Activated naive CD4-positive, alpha-beta T cell treated with anti-CD3 and anti-CD28 coated beads, Interleukin-2, amount 10 ng/mL, durations not matched to agents 7 days and 5 days (primary cell): ENCODE measurements around the gene TEX2.

Experiments
- CTCF ChIA-PET: fragments of 350-600 bp; sonication (Branson Sonifier 250); formaldehyde crosslinking; loops from one replicate; lab custom pipeline; 2021; ENCODE audit warnings: antibody characterized with exemption; lab: Charles Lee
- DNase-seq: peaks from one replicate; pipeline ENCODE4 v3.0.0-alpha.2; 2020
- H3K27ac Mint-ChIP-seq: one replicate; pipeline ENCODE4 v1.8.0; 2021; ENCODE audit warnings: mild to moderate bottlenecking, moderate library complexity, mixed read lengths
- H3K27me3 Mint-ChIP-seq: one replicate; pipeline ENCODE4 v1.8.0; 2021; ENCODE audit warnings: mild to moderate bottlenecking, mixed read lengths
- H3K36me3 Mint-ChIP-seq: one replicate; pipeline ENCODE4 v1.8.0; 2021; ENCODE audit warnings: mixed read lengths
- H3K4me1 Mint-ChIP-seq: one replicate; pipeline ENCODE4 v1.8.0; 2021; ENCODE audit warnings: mixed read lengths
- H3K4me3 Mint-ChIP-seq: one replicate; pipeline ENCODE4 v1.8.0; 2021; ENCODE audit warnings: mild to moderate bottlenecking, moderate library complexity, mixed read lengths
- H3K9me3 Mint-ChIP-seq: one replicate; pipeline ENCODE4 v1.8.0; 2021; ENCODE audit warnings: mixed read lengths

The TEX2 gene

GRCh38 chr17:64263000-64263766 is at the start of gene TEX2:
Gene TEX2, minus strand, starts transcription at chr17:64263260. Its CDS starts 49,043 bp downstream, at chr17:64214217.
- H3K9me3 Mint-ChIP-seq: no peaks in the 10 kb centered on the region
- peaks cover 32% of the 10 kb centered on the region for H3K4me1 Mint-ChIP-seq

GRCh38 chr17:64309710-64310109 is 46.6 kb upstream of the TEX2 start:
- Mint-ChIP-seq H3K27ac (no peak overlapping the region), H3K4me1 (no peaks in the 10 kb centered on the region), H3K27me3 (peaks cover 11% of the 10 kb centered on the region), H3K4me3 (no peak overlapping the region), H3K36me3 (no peaks in the 10 kb centered on the region), H3K9me3 (no peaks in the 10 kb centered on the region)
- no peak for DNase-seq
- CTCF ChIA-PET: interaction anchor here (1.3 to 3.7 kb wide), 4 partner anchors 12 to 339 kb away, joined by 3 to 36 read pairs (median 6); no protein-coding TSS in a partner anchor

More at GRCh38 chr17:64263000-64263766, at the start of gene TEX2:
- CTCF ChIA-PET: interaction anchor here (1.3 to 1.5 kb wide), 3 partner anchors 27 to 114 kb away, joined by 3 to 6 read pairs (median 3); no protein-coding TSS in a partner anchor
- peak within 1 kb of the TSS; percentile 93 for H3K27ac Mint-ChIP-seq
- DNase-seq: peak; percentile 92
- peaks cover 31% of the 10 kb centered on the region for H3K27me3 Mint-ChIP-seq
- H3K4me3 Mint-ChIP-seq: peak within 1 kb of the TSS; percentile 90
- H3K36me3 Mint-ChIP-seq: peaks cover 3% of the 10 kb centered on the region

- H3K4me1 Mint-ChIP-seq: no peaks in the 10 kb centered on the region
- CTCF ChIA-PET: interaction anchor here (0.7 to 3.7 kb wide), 7 partner anchors 12 to 340 kb away, joined by 3 to 36 read pairs (median 5); no protein-coding TSS in a partner anchor
- no peak overlapping the region for H3K27ac Mint-ChIP-seq
- H3K9me3 Mint-ChIP-seq: no peaks in the 10 kb centered on the region
- H3K27me3 Mint-ChIP-seq: peaks cover 11% of the 10 kb centered on the region
- H3K36me3 Mint-ChIP-seq: no peaks in the 10 kb centered on the region
- DNase-seq: no peak
- no peak overlapping the region for H3K4me3 Mint-ChIP-seq
These were observed 46.0 kb upstream of the TEX2 start for GRCh38 chr17:64309021-64309420.

- CTCF ChIA-PET: interaction anchor here (1.0 to 3.0 kb wide), 4 partner anchors 9 to 112 kb away, joined by 3 to 44 read pairs (median 5); no protein-coding TSS in a partner anchor
- peak; percentile 78 for DNase-seq
These were observed 43.9 kb upstream of the TEX2 start for GRCh38 chr17:64306850-64307463.

GRCh38 chr17:64304551-64304950 is 41.5 kb upstream of the TEX2 start:
- H3K4me1 Mint-ChIP-seq: no peaks in the 10 kb centered on the region
- no peaks in the 10 kb centered on the region for H3K36me3 Mint-ChIP-seq
- no peak overlapping the region for H3K4me3 Mint-ChIP-seq
- H3K9me3 Mint-ChIP-seq: no peaks in the 10 kb centered on the region
- DNase-seq: no peak
- peak overlapping the region; percentile 19 for H3K27ac Mint-ChIP-seq
- peaks cover 24% of the 10 kb centered on the region for H3K27me3 Mint-ChIP-seq
- CTCF ChIA-PET: interaction anchor here (0.7 to 3.0 kb wide), 5 partner anchors 12 to 396 kb away, joined by 3 to 44 read pairs (median 3); no protein-coding TSS in a partner anchor

More at GRCh38 chr17:64306850-64307463, 43.9 kb upstream of the TEX2 start:
- Mint-ChIP-seq H3K27ac (no peak overlapping the region), H3K4me3 (no peak overlapping the region), H3K9me3 (no peaks in the 10 kb centered on the region), H3K36me3 (no peaks in the 10 kb centered on the region), H3K27me3 (peaks cover 15% of the 10 kb centered on the region), H3K4me1 (no peaks in the 10 kb centered on the region)

- Mint-ChIP-seq H3K4me3 (no peak overlapping the region), H3K27ac (no peak overlapping the region), H3K36me3 (no peaks in the 10 kb centered on the region), H3K4me1 (no peaks in the 10 kb centered on the region), H3K27me3 (peaks cover 37% of the 10 kb centered on the region), H3K9me3 (no peaks in the 10 kb centered on the region)
- CTCF ChIA-PET: interaction anchor here (1.4 to 1.6 kb wide), 2 partner anchors 9 to 118 kb away, joined by 4 to 10 read pairs; no protein-coding TSS in a partner anchor
- DNase-seq: no peak
These were observed 37.6 kb upstream of the TEX2 start for GRCh38 chr17:64300699-64300965.

- no peak for DNase-seq
- H3K9me3 Mint-ChIP-seq: peaks cover 2% of the 10 kb centered on the region
- H3K4me1 Mint-ChIP-seq: no peaks in the 10 kb centered on the region
- peaks cover 36% of the 10 kb centered on the region for H3K27me3 Mint-ChIP-seq
- no peak overlapping the region for H3K4me3 Mint-ChIP-seq
- H3K27ac Mint-ChIP-seq: no peak overlapping the region
- CTCF ChIA-PET: interaction anchor here (1.0 to 1.7 kb wide), 2 partner anchors 9 to 15 kb away, joined by 4 to 10 read pairs; no protein-coding TSS in a partner anchor
- no peaks in the 10 kb centered on the region for H3K36me3 Mint-ChIP-seq
These were observed 34.5 kb upstream of the TEX2 start for GRCh38 chr17:64297467-64298088.

GRCh38 chr17:64296246-64296645 is 33.2 kb upstream of the TEX2 start:
- Mint-ChIP-seq H3K4me1 (no peaks in the 10 kb centered on the region), H3K36me3 (peaks cover 2% of the 10 kb centered on the region), H3K4me3 (no peak overlapping the region), H3K27me3 (peaks cover 38% of the 10 kb centered on the region), H3K27ac (no peak overlapping the region), H3K9me3 (peaks cover 5% of the 10 kb centered on the region)
- CTCF ChIA-PET: interaction anchor here (0.6 to 1.6 kb wide), 5 partner anchors 12 to 356 kb away, joined by 3 to 5 read pairs (median 3); no protein-coding TSS in a partner anchor
- no peak for DNase-seq

- no peaks in the 10 kb centered on the region for H3K4me1 Mint-ChIP-seq
- CTCF ChIA-PET: interaction anchor here (1.6 kb wide), 1 partner anchor 13 kb away, joined by 4 read pairs; no protein-coding TSS in a partner anchor
- no peak for DNase-seq
- no peak overlapping the region for H3K27ac Mint-ChIP-seq
- H3K36me3 Mint-ChIP-seq: peaks cover 3% of the 10 kb centered on the region
- H3K27me3 Mint-ChIP-seq: peaks cover 35% of the 10 kb centered on the region
- H3K4me3 Mint-ChIP-seq: no peak overlapping the region
- peaks cover 10% of the 10 kb centered on the region for H3K9me3 Mint-ChIP-seq
These were observed 32.1 kb upstream of the TEX2 start for GRCh38 chr17:64295146-64295545.

- DNase-seq: no peak
- peaks cover 10% of the 10 kb centered on the region for H3K9me3 Mint-ChIP-seq
- no peak overlapping the region for H3K27ac Mint-ChIP-seq
- H3K27me3 Mint-ChIP-seq: peaks cover 29% of the 10 kb centered on the region
- H3K4me1 Mint-ChIP-seq: no peaks in the 10 kb centered on the region
- CTCF ChIA-PET: interaction anchor here (0.8 to 1.6 kb wide), 13 partner anchors 9 to 152 kb away, joined by 3 to 5 read pairs (median 4); no protein-coding TSS in a partner anchor
- peaks cover 3% of the 10 kb centered on the region for H3K36me3 Mint-ChIP-seq
- no peak overlapping the region for H3K4me3 Mint-ChIP-seq
These were observed 28.3 kb upstream of the TEX2 start for GRCh38 chr17:64291268-64291851.

- Mint-ChIP-seq H3K4me3 (no peak overlapping the region), H3K9me3 (peaks cover 10% of the 10 kb centered on the region), H3K4me1 (no peaks in the 10 kb centered on the region), H3K27ac (no peak overlapping the region), H3K27me3 (peaks cover 31% of the 10 kb centered on the region), H3K36me3 (peaks cover 3% of the 10 kb centered on the region)
- CTCF ChIA-PET: interaction anchor here (1.2 to 1.5 kb wide), 2 partner anchors 8 to 299 kb away, joined by 3 to 5 read pairs; no protein-coding TSS in a partner anchor
- no peak for DNase-seq
These were observed 26.7 kb upstream of the TEX2 start for GRCh38 chr17:64289741-64290141.

- H3K4me3 Mint-ChIP-seq: no peak overlapping the region
- no peak for DNase-seq
- peaks cover 7% of the 10 kb centered on the region for H3K4me1 Mint-ChIP-seq
- H3K9me3 Mint-ChIP-seq: no peaks in the 10 kb centered on the region
- CTCF ChIA-PET: interaction anchor here (0.9 to 2.6 kb wide), 10 partner anchors 12 to 254 kb away, joined by 3 to 25 read pairs (median 6); no protein-coding TSS in a partner anchor
- peaks cover 14% of the 10 kb centered on the region for H3K27me3 Mint-ChIP-seq
- H3K36me3 Mint-ChIP-seq: no peaks in the 10 kb centered on the region
- no peak overlapping the region for H3K27ac Mint-ChIP-seq
These were observed 19.7 kb upstream of the TEX2 start for GRCh38 chr17:64282753-64283080.

- Mint-ChIP-seq H3K9me3 (no peaks in the 10 kb centered on the region), H3K4me1 (peaks cover 7% of the 10 kb centered on the region), H3K27ac (no peak overlapping the region), H3K4me3 (no peak overlapping the region), H3K36me3 (no peaks in the 10 kb centered on the region), H3K27me3 (peaks cover 20% of the 10 kb centered on the region)
- CTCF ChIA-PET: interaction anchor here (0.6 to 2.6 kb wide), 20 partner anchors 8 to 392 kb away, joined by 3 to 25 read pairs (median 4); partner anchors contain the start of genes CD79B and GH1
- peak; percentile 70 for DNase-seq
These were observed 19.1 kb upstream of the TEX2 start for GRCh38 chr17:64281962-64282752.
